NCI-H2196 (cell line): Measurements from ENCODE around the gene SAA4.
"Not testable (repeated sequence)": the region's sequence is repeated elsewhere in the genome, so short reads cannot be mapped to it uniquely, and the experiment has no call there.

Source experiments
- DNase-seq: peaks from one replicate; lab custom pipeline; 2025; ENCODE audit not compliant: unreplicated experiment; lab: John Stamatoyannopoulos, UW

SAA4 gene

GRCh38 chr11:18236664-18237356, at the start of gene SAA4:
Gene SAA4 (minus strand): TSS chr11:18236802. CDS start chr11:18235926, 876 bp downstream.
- DNase-seq = no peak

GRCh38 chr11:18285841-18286240, 49.2 kb upstream of the SAA4 start:
- no peak for DNase-seq

- DNase-seq = no peak
Measured at GRCh38 chr11:18282626-18283025, 46.0 kb upstream of the SAA4 start.

GRCh38 chr11:18280438-18281045, 43.9 kb upstream of the SAA4 start:
- no peak for DNase-seq

GRCh38 chr11:18277565-18278271, 41.1 kb upstream of the SAA4 start:
- no peak for DNase-seq

- DNase-seq = no peak
Measured at GRCh38 chr11:18271206-18271605, 34.6 kb upstream of the SAA4 start.

- no peak for DNase-seq
Measured at GRCh38 chr11:18270102-18270501, 33.5 kb upstream of the SAA4 start.

GRCh38 chr11:18269252-18269651, 32.6 kb upstream of the SAA4 start:
- DNase-seq = not testable (repeated sequence)

- DNase-seq = not testable (repeated sequence)
Measured at GRCh38 chr11:18267335-18268133, 30.9 kb upstream of the SAA4 start.

GRCh38 chr11:18265949-18266348, 29.3 kb upstream of the SAA4 start, which contains the start of gene SAA1:
Gene SAA1 (plus strand): TSS chr11:18266264. CDS start chr11:18266888, 624 bp downstream.
- DNase-seq = no peak

GRCh38 chr11:18264677-18265555, 28.3 kb upstream of the SAA4 start:
- no peak for DNase-seq

- DNase-seq = no peak
Measured at GRCh38 chr11:18264035-18264434, 27.4 kb upstream of the SAA4 start.

GRCh38 chr11:18262681-18263350, 26.2 kb upstream of the SAA4 start:
- DNase-seq = not testable (repeated sequence)

GRCh38 chr11:18261721-18262120, 25.1 kb upstream of the SAA4 start:
- DNase-seq = no peak

- DNase-seq = no peak
Measured at GRCh38 chr11:18259259-18259658, 22.7 kb upstream of the SAA4 start.

GRCh38 chr11:18254781-18255361, 18.3 kb upstream of the SAA4 start:
- DNase-seq = no peak

GRCh38 chr11:18253778-18254338, 17.3 kb upstream of the SAA4 start:
- no peak for DNase-seq

- no peak for DNase-seq
Measured at GRCh38 chr11:18253233-18253632, 16.6 kb upstream of the SAA4 start.

- no peak for DNase-seq
Measured at GRCh38 chr11:18248561-18248960, 12.0 kb upstream of the SAA4 start, which contains the start of gene SAA2. Gene SAA2 (minus strand): TSS chr11:18248668. CDS start chr11:18248011, 657 bp downstream.
